GM10248 (cell line): ENCODE results near the gene LITAF.

Experiments used
- CTCF ChIA-PET: fragments of 300-600 bp; sonication (Branson Sonifier 250); formaldehyde crosslinking; extraction: SDS; loops from one replicate; lab custom pipeline; 2021; ENCODE audit warnings: antibody characterized with exemption; lab: Yijun Ruan, JAX
- POLR2A ChIA-PET: fragments of 350-650 bp; sonication (Branson Sonifier 250); formaldehyde crosslinking; extraction: SDS; loops from one replicate; lab custom pipeline; 2020; ENCODE audit warnings: antibody characterized with exemption; lab: Yijun Ruan, JAX
- DNase-seq: peaks from one replicate; pipeline ENCODE4 v3.0.0; 2012; ENCODE audit errors: extremely low spot score
- TF ChIP-seq, protein P1 (sequence below): IDR thresholded peaks from 2 replicates; pipeline ENCODE4 v1.5.1; 2012; ENCODE audit warnings: mild to moderate bottlenecking, low read depth; ENCODE audit errors: extremely low read depth, missing control alignments, control extremely low read depth

LITAF gene

DNA sequence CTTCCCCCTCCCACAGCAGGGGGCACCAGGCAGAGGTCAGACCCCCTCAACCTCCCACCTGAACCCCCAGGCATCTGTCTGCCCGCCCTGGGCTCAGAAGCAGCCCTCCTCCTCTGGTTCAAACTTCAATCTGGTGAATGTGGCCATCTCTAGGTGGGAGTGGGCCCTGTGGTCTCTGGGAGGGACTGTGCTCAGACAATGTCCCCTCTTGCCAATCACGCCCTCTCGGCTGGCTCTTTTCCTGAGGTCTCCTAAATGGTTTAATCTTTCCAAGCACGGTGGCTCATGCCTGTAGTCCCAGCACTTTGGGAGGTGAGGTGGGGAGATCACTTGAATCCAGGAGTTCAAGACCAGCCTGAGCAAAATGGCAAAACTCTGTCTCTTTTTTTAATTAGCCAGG, 15.2 kb downstream of the LITAF start:
- CTCF ChIA-PET = interaction anchor here (1.7 kb wide), 1 partner anchor 40 kb away, joined by 6 read pairs; no protein-coding TSS in a partner anchor

DNA sequence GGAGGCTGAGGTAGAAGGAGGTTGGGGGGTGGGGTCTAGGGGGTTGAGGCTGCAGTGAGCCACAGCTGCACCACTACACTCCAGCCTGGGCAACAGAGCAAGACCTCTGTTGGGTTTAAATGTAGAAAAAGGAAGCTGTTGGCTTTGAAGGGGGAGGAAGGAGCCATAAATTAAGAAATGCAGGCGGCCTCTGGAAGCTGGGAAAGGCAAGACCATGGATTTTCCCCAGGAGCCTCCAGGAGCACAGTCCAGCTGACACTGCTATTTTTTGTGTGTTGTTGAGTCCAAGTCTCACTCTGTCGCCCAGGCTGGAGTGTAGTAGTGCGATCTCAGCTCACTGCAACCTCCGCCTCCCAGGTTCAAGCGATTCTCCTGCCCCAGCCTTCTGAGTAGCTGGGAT, 15.9 kb downstream of the LITAF start:
- POLR2A ChIA-PET = no interaction called here
- TF ChIP-seq, protein P1, sequence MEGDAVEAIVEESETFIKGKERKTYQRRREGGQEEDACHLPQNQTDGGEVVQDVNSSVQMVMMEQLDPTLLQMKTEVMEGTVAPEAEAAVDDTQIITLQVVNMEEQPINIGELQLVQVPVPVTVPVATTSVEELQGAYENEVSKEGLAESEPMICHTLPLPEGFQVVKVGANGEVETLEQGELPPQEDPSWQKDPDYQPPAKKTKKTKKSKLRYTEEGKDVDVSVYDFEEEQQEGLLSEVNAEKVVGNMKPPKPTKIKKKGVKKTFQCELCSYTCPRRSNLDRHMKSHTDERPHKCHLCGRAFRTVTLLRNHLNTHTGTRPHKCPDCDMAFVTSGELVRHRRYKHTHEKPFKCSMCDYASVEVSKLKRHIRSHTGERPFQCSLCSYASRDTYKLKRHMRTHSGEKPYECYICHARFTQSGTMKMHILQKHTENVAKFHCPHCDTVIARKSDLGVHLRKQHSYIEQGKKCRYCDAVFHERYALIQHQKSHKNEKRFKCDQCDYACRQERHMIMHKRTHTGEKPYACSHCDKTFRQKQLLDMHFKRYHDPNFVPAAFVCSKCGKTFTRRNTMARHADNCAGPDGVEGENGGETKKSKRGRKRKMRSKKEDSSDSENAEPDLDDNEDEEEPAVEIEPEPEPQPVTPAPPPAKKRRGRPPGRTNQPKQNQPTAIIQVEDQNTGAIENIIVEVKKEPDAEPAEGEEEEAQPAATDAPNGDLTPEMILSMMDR = no peak
- CTCF ChIA-PET = interaction anchor here (1.2 to 1.7 kb wide), 2 partner anchors 14 to 39 kb away, joined by 4 to 6 read pairs; no protein-coding TSS in a partner anchor
- DNase-seq = no peak

More for the DNA sequence above, 15.2 kb downstream of the LITAF start:
- no peak for DNase-seq
- POLR2A ChIA-PET = no interaction called here
- TF ChIP-seq, protein P1 = no peak

DNA sequence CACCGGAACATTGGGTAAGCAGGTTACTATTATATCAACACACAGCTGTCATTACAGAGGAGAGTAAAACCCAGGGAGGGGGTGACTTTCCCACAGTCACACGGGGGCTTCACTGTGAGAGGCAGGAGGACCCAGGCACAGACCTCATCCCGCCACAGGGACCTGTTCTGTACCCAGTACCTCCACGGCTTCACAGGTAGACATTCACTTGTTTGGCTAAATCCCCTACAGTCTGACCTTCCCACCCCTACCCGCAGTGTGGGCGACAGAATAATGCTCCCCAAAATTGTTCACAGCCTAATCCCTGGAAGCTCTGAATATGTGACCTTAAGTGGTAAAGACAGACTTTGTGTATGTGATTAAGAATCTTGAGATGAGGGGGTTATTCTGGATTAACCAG, 16.5 kb downstream of the LITAF start:
- ChIA-PET POLR2A (no interaction called here), CTCF (interaction anchor here (1.2 to 1.7 kb wide), 2 partner anchors 13 to 39 kb away, joined by 4 to 6 read pairs; no protein-coding TSS in a partner anchor)
- DNase-seq = no peak
- TF ChIP-seq, protein P1 = no peak

DNA sequence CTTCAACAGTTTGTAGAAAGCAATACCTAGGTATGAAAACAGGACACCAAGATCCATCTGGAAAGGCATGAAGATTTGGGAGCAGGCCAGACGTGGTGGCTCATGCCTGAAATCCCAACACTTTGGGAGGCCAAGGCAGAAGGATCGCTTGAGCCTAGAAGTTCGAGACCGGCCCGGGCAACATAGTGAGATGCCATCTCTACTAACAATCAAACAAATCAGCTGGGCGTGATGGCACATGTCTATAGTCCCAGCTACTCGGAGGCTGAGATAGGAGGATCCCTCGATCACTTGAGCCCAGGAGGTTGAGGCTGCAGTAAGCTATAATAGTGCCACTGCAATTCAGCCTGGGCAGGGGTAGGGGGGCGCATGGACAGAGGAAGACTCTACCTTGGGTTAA, 20.3 kb downstream of the LITAF start:
- ChIA-PET CTCF (no interaction called here), POLR2A (interaction anchor here (0.7 kb wide), 1 partner anchor 56 kb away, joined by 4 read pairs; no protein-coding TSS in a partner anchor)
- no peak for DNase-seq
- TF ChIP-seq, protein P1 = no peak

DNA sequence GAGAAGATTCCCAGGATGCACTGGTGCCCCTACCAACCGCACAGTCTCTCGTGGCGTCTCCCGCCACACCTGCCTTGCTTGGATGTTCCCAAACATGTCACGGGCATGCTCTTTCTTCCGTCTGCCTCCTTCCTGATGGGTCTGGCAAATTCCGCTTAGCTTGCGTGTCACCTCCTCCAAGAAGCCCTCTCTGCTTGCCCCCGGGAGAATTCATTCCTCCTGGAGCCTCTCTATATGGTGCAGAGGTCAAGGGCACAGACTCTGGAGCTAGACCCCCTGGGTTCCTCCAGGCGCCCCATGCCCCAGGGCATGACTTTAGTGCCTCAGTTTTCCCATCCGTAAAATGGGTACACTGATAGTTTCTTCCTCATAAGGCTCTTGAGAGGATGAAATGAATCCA, 21.1 kb downstream of the LITAF start:
- no peak for DNase-seq

DNA sequence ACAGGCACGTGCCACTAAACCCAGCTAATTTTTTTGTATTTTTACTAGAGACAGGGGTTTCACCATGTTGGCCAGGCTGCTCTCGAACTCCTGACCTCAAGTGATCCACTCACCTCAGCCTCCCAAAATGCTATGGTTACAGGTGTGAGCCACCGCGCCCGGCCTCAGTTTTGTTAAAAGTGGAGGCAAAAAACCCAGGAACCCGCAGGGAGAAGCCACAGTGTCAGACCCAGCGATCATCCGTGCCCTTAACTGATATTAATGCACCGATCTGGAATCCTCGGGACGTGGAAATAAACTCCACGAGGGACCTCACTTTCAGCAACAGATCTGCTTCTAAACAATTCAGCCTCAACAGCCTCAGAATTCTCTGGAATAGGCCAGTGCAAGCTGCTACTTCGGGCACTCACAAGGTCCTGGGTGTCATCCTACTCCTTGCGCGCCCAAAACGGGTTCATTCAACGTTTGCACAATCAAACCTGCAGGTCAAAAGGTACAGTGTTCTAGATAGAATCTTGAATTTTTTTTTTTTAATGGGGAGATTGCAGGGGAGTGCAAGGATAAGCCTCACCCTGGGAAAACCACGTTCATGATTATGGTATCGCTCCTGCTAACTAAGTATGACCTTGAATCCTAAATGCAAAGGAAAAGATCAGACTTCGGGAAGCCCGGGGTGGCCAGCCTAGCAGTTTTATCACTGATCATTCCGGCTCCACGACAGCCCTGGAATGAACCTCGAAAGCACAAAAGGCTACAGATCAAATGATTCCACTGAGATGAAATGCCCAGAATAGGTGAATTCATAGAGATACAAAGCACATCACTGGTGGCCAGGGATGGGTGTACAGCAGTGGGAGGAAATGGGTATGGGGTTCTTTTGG, 22.4 kb downstream of the LITAF start:
- no peak for DNase-seq
- CTCF ChIA-PET = no interaction called here
- TF ChIP-seq, protein P1 = no peak
- POLR2A ChIA-PET = interaction anchor here (0.6 to 1.1 kb wide), 2 partner anchors 66 to 779 kb away, joined by 3 to 5 read pairs; no protein-coding TSS in a partner anchor

More for the DNA sequence above, 21.1 kb downstream of the LITAF start:
- ChIA-PET CTCF (no interaction called here), POLR2A (no interaction called here)
- TF ChIP-seq, protein P1 = no peak
